ENCODE measurements around the gene NEURL1.

DNA sequence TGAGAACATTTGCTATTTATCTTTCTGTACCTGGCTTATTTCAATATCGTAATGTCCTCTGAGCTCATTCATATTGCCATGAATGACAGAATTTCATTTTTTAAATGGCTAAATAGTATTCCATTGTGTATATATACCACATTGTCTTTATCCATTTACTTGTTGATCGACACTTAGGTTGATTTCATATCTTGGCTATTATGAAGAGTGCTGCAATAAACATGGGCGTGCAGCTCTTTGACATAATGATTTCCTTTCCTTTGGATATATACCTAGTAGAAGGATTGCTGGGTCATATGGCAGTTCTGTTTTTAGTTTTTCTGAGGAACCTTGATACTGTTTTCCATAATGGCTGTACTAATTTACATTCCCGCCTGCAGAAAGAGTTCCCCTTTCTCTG, 30.2 kb downstream of the NEURL1 start:
- TF ChIP-seq, protein P1, sequence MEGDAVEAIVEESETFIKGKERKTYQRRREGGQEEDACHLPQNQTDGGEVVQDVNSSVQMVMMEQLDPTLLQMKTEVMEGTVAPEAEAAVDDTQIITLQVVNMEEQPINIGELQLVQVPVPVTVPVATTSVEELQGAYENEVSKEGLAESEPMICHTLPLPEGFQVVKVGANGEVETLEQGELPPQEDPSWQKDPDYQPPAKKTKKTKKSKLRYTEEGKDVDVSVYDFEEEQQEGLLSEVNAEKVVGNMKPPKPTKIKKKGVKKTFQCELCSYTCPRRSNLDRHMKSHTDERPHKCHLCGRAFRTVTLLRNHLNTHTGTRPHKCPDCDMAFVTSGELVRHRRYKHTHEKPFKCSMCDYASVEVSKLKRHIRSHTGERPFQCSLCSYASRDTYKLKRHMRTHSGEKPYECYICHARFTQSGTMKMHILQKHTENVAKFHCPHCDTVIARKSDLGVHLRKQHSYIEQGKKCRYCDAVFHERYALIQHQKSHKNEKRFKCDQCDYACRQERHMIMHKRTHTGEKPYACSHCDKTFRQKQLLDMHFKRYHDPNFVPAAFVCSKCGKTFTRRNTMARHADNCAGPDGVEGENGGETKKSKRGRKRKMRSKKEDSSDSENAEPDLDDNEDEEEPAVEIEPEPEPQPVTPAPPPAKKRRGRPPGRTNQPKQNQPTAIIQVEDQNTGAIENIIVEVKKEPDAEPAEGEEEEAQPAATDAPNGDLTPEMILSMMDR (IDR thresholded peaks at IDR 0.05): no peak
- TF ChIP-seq POLR2AphosphoS5 (IDR thresholded peaks at IDR 0.05; ENCODE audit: insufficient read depth in 1 of 2, low read depth in 1 of 2) (no peak), POLR2A (IDR thresholded peaks at IDR 0.05) (no peak)

Measured in vagina (tissue), 2 donors.